ENCODE data around the gene PALMD. TPM values are rescaled to one million over a fixed set of nuclear protein-coding genes. Genes with fewer than 3 reads are reported as not detected.

The PALMD gene
- total and polyA plus RNA-seq, 2 donors from 2014 or later: 10.1 to 25.2 TPM

DNA sequence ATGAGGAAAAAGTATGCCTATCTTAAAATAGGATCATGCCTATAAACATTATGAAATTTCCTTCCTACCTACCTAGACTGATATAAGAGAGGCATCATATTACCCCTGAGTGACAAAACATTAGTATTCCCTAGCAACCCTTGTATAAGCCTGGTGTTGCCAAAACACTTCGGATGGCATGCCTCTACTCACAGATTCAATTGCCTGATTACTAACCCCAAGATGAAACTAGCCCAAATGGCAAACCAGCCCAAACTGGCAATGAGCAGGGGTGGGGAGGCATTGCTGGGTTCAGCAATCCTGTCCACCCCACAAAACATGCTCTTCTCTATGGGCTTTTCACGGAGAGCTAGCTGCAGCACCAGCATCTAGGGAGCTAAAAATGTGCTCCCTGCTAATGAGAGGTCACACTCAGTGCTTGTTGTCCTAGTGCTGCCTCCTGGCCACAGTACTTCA, 13.9 kb downstream of the PALMD start:
- Histone ChIP-seq H3K9me3 (ENCODE audit: control insufficient read depth in 2 of 3, insufficient read depth in 1 of 3, low read length in 3 of 3) (no peaks in the 10 kb centered on the region), H3K9ac (ENCODE audit: low read length in 3 of 3) (no peak overlapping the region), H3K4me3 (ENCODE audit: low read length in 3 of 3) (no peak overlapping the region), H3K27ac (ENCODE audit: low read depth in 2 of 2, low read length in 2 of 2) (peak overlapping the region in 1 of 2 donors; percentile 33), H3K36me3 (ENCODE audit: control insufficient read depth in 2 of 3, insufficient read depth in 3 of 3, low read length in 3 of 3) (no peaks in the 10 kb centered on the region), H3K27me3 (ENCODE audit: control insufficient read depth, insufficient read depth, low read length) (no peaks in the 10 kb centered on the region), H3K4me1 (ENCODE audit: control insufficient read depth in 2 of 3, insufficient read depth in 2 of 3, low read depth in 1 of 3, low read length in 3 of 3) (peaks cover 0 to 4% (median 0%) of the 10 kb centered on the region in 3 donors)
- intact Hi-C loops (cut with DNase I): no loop called here
- FAIRE-seq: no peak
- TF ChIP-seq, protein P1, sequence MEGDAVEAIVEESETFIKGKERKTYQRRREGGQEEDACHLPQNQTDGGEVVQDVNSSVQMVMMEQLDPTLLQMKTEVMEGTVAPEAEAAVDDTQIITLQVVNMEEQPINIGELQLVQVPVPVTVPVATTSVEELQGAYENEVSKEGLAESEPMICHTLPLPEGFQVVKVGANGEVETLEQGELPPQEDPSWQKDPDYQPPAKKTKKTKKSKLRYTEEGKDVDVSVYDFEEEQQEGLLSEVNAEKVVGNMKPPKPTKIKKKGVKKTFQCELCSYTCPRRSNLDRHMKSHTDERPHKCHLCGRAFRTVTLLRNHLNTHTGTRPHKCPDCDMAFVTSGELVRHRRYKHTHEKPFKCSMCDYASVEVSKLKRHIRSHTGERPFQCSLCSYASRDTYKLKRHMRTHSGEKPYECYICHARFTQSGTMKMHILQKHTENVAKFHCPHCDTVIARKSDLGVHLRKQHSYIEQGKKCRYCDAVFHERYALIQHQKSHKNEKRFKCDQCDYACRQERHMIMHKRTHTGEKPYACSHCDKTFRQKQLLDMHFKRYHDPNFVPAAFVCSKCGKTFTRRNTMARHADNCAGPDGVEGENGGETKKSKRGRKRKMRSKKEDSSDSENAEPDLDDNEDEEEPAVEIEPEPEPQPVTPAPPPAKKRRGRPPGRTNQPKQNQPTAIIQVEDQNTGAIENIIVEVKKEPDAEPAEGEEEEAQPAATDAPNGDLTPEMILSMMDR (IDR thresholded peaks at IDR 0.05; ENCODE audit: borderline replicate concordance, extremely low read depth, insufficient read depth): no peak
- DNase-seq: peak in 2 of 5 donors; percentile 27 to 47

DNA sequence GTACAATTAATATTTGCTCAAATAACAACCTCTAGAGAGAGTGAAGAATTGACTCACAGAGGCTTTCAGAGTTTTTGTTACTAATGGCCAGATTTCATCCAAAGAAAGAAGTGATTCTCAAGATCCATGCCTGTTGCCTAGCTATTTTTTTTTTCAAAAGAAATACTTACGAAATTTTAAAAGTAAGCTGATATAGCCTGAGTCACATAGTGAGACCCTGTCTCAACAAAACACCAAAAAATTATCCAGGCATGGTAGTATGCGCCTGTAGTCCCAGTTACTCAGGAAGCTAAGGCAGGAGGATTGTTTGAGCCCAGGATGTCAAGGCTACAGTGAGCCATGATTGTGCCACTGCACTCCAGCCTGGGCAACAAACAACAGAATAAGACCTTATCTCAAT, 14.6 kb downstream of the PALMD start:
- Histone ChIP-seq H3K4me3 (ENCODE audit: low read length in 3 of 3) (no peak overlapping the region), H3K27me3 (ENCODE audit: control insufficient read depth, insufficient read depth, low read length) (no peaks in the 10 kb centered on the region), H3K4me1 (ENCODE audit: control insufficient read depth in 2 of 3, insufficient read depth in 2 of 3, low read depth in 1 of 3, low read length in 3 of 3) (peaks cover 0 to 4% (median 0%) of the 10 kb centered on the region in 3 donors), H3K27ac (ENCODE audit: low read depth in 2 of 2, low read length in 2 of 2) (no peak overlapping the region), H3K36me3 (ENCODE audit: control insufficient read depth in 2 of 3, insufficient read depth in 3 of 3, low read length in 3 of 3) (no peaks in the 10 kb centered on the region), H3K9me3 (ENCODE audit: control insufficient read depth in 2 of 3, insufficient read depth in 1 of 3, low read length in 3 of 3) (no peaks in the 10 kb centered on the region), H3K9ac (ENCODE audit: low read length in 3 of 3) (no peak overlapping the region)
- TF ChIP-seq, protein P1 (IDR thresholded peaks at IDR 0.05; ENCODE audit: borderline replicate concordance, extremely low read depth, insufficient read depth): no peak
- DNase-seq (no peak), FAIRE-seq (no peak)
- intact Hi-C loops (cut with DNase I): no loop called here

DNA sequence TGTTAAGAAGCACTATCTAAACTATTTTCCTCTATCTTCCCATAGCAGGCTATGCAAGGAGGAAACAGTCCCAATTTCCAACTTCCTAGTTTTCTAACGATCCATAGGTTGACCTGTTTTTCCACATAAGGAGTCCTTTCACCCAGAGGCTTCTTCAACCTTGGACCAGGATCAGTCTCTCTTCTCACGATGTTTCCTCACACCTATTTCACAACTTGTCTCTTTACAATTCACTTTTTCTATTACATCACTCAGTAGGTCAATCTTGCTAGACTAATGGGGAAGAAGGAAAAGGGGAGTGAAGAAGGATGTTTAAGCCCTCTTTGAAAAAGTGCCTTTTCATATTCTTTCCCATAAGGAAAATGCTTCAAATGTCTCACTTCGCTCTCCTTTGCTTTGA, 15.9 kb downstream of the PALMD start:
- Histone ChIP-seq H3K4me1 (ENCODE audit: control insufficient read depth in 2 of 3, insufficient read depth in 2 of 3, low read depth in 1 of 3, low read length in 3 of 3) (peaks cover 0 to 4% (median 0%) of the 10 kb centered on the region in 3 donors), H3K4me3 (ENCODE audit: low read length in 3 of 3) (no peak overlapping the region), H3K9ac (ENCODE audit: low read length in 3 of 3) (no peak overlapping the region), H3K27me3 (ENCODE audit: control insufficient read depth, insufficient read depth, low read length) (no peaks in the 10 kb centered on the region), H3K27ac (ENCODE audit: low read depth in 2 of 2, low read length in 2 of 2) (peak overlapping the region; percentile 26 to 76), H3K9me3 (ENCODE audit: control insufficient read depth in 2 of 3, insufficient read depth in 1 of 3, low read length in 3 of 3) (no peaks in the 10 kb centered on the region), H3K36me3 (ENCODE audit: control insufficient read depth in 2 of 3, insufficient read depth in 3 of 3, low read length in 3 of 3) (no peaks in the 10 kb centered on the region)
- no peak for DNase-seq
- TF ChIP-seq, protein P1 (IDR thresholded peaks at IDR 0.05; ENCODE audit: borderline replicate concordance, extremely low read depth, insufficient read depth): no peak
- intact Hi-C loops (cut with DNase I): no loop called here
- no peak for FAIRE-seq
